ENCODE measurements around the gene UBE3C.

Gene UBE3C

DNA sequence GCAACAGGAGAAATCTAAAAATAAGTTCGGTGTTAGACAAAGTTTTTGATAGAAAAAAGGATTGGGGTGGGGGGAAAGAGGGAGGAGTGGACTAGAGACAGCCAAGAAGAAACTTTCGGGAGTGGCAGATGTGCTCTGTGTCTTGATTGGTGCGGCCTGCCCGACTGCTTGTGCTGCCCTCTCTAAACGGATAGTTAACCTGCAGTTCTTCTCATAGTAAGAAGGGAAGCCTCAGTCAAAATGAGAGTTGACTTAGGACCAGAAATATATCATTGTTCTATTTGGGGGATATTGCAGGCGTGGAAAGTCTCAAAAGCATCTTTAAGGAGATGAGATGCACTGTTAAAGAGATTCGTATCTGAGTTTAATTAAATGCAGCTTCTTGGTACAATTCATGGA lies 39.3 kb downstream of the UBE3C start:
- no peak for DNase-seq (ENCODE audit: low spot score)

DNA sequence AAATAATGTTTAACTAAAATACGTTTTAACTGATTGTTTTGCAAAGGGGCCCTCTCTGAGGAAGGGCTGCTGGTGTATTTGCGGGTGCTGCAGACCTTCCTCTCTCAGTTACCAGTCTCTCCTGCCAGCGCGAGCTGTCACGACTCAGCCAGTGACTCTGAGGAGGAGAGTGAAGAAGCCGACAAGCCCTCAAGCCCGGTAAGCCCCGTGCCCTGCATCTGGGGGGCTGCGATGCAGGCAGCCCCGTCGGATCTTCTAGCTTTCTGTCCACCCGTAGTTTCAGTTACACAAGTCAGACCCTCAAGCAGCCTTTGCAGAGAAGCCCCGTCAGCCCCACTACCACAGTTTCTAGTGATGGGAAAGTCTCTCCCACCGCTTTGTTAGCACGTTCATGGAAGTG lies 45.1 kb downstream of the UBE3C start:
- DNase-seq (ENCODE audit: low spot score): no peak

DNA sequence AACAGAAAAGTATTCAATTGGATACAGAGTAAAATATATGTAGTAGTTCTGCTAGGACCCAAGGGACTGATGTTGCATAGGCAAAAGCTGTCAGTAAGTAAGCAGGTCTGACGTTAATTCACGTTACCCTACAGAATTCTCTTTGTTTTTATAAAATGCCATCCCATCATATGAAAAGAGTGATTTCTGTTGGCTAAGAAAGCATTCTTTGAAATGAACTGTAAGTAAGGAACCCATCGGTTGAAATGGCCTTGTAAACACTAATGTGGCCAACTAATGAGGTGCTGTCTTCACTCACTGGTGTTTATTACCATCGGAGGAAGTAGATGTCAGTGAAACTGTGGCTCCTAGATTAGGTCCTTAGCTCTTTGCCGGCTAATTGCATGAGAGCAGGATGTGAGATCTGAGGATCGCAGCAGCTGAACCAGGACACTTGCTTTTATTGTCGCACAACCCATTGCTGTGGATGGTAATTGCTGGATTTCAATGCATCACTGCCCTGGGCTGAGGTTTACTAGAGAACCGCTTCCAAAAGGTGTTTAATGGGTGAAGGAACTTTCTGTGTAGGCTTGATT lies 49.5 kb downstream of the UBE3C start:
- no peak for DNase-seq (ENCODE audit: low spot score)

DNA sequence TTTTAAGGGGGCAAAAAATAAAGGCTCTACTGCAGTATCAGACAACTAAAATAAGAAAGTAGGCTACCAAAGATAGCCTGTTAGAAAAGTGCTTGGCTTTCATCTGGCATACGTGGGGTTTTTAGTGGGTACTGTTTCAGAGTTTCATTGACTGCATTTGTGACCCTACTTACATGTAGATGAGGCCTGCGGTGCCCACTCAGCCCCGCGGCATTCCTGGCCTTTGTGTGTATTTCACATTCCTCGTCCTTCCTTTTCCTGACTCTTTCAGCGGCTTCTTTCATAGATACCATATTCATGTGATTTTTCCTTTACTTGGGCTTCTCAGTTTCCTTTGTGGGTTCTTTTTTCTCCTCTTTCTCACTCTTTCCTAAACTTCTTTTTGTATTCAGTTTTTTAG lies 50.7 kb downstream of the UBE3C start:
- peak; percentile 42 for DNase-seq (ENCODE audit: low spot score)

DNA sequence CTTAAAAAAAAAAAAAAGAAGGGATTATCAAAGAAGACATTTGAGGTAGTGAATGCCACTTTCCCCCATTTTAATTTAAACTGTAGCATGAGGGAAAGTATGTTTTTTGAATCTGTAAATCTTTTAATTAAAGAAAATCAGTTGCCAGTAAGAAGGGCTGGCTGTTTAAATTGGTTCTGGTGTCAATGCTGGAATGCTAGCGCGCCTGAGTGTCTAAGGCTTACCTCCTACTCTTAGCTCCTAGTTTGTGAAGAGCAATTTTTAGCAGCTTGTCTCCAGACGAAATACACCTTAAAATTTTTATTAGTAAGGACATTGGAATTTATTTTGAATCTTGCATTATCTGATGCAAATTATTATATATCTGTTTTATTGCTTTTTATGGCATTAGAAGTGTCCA lies 54.1 kb downstream of the UBE3C start:
- no peak for DNase-seq (ENCODE audit: low spot score)

DNA sequence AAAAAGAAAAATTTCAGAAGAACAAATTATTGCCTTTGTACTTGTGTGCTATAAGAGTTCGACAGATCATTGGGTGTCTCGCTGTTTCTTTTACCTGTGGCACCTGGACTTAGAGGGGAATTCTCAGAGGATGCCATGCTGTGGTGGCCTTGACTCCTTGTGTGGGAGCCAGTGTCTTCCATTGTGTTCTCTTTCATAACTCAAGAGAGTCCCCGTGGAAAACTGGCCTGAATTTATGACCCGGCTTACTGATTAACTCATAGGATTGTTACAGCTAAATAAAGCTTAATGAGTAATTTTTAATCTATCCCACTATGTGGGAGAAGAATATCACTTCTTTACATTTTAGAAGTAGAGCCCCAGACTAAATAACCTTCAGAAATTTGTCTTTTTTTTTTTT lies 54.5 kb downstream of the UBE3C start:
- DNase-seq (ENCODE audit: low spot score): no peak

DNA sequence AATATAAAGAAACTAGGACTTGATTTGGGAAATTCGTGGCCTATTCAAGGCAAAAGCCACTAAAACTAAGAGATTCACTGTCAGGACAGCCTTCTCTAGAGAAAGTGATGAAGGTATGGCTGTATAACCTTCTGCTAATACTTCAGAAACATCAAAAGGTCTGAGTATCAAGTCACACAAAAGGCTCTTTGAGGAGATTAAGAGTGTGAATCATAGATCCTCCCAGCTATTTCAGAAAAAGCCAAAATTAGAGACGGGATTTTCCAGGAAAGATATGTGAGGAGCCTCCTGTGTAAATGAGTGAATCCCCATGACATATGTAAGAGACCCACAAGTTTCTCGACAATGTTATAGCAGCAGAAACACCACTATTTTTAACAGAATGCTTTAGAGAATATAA lies 56.2 kb downstream of the UBE3C start:
- no peak for DNase-seq (ENCODE audit: low spot score)

DNA sequence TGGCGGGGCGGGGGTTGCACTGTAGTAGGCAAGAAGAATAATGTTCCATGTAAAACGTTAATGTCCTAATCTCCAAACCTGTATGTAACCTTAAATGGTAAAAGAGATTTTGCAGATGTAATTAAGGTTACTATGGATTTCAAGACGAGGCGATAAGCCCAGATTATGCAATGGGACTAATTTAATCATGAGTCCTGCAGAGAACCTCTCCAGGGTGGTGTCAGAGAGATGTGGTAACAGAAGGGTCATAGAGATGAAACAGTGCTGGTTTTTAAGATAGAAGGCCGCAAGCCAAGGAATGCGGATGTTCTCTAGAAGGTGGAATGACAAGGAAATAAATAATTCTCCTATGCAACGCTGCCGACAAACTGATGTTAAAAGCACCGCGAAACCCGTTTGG lies 57.1 kb downstream of the UBE3C start:
- no peak for DNase-seq (ENCODE audit: low spot score)

DNA sequence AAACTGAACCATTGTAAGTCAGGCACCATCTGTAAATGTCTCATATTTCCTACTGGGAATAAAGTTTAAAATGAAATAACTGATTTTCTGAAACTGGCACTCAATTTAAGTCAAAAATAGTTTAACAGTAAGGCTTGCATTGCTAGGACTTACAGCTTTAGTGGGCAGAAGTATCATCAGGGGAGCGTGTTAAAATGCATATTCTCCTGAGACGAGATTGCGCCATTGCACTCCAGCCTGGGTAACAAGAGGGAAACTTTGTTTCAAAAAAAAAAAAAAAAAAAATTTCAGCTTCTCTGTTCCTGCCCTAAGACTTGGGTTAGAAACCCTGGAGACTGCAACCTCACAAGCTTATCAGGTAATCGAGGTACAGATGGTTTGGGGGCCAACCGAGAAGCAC lies 65.4 kb downstream of the UBE3C start:
- no peak for DNase-seq (ENCODE audit: low spot score)

DNA sequence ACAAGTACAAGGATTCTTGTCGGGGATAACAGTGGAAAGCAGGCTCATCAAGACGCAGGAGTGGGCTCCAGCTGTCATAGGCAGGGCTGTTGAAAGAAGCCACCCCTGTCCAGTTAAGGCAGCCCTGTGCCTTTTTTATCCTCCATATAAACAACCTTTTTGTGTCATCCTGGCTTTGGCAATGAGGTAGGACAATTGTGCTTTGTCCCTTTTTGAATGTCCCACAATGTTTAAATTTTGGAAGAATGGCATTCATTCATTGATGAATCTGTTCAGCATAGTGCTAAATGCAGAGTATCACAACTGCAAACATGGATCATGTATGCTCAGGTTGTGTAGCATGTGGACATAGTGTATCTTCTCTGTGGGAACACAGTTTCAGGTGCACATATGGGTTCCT lies 66.7 kb downstream of the UBE3C start:
- DNase-seq (ENCODE audit: low spot score): no peak

DNA sequence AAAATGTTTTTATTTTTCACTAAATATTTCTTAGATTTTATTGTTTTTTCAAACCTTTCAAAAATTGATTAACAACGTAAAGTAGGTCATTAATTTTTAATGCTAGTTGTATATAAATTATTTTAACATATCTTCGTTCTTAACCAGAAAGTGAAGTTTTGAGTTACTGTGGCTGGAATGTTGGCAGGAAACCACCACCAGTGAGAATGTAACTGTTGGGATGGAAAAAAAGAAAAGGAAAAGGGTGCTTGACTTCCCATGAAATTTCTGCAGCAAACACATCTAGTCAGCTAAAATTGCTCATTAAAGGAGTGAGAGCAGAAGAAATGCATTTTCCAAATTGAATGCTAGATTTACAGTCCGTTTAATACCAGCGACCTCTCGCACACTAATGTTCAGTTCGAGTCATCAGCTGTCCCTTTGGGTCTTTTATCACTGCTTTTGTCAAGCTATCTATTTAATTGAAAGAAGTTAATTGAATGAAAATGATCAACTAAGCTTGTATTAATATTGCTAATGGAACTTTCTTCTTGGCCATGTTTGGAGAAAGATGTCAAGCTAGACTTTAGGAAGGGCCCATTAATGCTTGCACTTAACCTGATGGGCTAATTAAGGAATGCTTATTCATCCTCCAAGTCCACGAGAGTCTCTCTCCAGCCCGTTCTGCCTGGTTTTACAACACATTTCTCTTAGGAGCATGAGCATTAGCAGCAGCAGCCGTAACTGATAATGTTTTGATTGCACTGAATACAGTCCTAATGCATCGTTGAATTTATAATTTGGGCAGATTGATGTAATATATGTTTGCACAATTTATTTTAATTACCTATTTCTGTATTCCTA lies 70.1 kb downstream of the UBE3C start:
- DNase-seq (ENCODE audit: low spot score): no peak

DNA sequence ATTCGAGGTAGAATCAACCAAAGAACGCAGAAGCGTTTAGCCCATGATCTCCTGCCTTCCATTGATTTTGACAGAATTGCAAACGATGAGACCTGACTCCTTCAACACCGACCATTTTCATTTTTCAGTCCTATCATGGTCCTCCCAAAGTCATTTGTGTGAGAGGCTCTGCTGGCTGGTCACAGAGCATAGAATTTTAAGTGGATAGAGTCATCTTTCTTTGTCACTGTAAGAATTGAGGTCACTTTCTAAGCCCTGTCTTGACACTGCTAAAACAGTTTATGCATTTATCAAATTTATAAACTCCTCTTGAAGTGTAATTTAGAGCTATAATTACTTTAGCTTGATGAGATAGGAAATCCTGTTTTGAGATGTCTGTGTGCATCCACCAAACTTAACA lies 72.0 kb downstream of the UBE3C start:
- DNase-seq (ENCODE audit: low spot score): no peak

DNA sequence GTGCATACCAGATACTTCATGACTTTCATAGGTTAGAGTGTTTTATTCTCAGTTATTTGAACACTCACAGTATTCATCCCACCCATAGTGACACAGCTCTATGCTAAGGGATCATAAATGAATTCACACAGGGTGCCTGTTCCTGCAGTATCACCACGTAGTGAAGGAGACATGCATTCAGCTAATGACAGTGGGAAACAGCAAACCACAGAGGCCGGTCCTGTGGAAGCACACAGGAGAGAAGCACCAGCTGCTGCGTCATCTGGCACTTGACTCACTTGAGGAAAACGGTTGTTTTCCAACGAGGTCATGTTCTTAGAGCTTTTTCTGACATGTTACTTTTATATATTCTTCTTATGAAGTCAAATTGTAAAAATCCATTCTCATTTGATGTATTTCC lies 73.0 kb downstream of the UBE3C start:
- DNase-seq (ENCODE audit: low spot score): no peak

DNA sequence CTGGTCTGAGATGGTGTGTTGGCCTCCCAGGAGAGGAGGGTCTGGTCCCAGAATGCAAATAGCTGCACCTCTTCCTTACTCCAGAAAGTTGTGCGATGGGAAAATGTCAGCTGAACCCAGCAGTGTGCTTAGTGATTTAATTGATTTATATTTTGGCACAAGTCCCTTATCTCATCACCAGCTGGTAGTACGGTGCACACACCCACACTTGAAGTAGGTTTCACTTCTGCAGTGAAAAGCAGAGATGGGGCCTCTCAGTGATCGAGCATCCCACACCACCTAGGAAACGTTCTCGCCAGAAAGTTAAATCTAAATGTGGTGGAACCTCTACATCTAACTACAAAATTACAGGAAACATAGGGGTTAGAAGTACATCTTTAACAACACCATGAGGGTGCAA lies 80.4 kb downstream of the UBE3C start:
- DNase-seq (ENCODE audit: low spot score): no peak

DNA sequence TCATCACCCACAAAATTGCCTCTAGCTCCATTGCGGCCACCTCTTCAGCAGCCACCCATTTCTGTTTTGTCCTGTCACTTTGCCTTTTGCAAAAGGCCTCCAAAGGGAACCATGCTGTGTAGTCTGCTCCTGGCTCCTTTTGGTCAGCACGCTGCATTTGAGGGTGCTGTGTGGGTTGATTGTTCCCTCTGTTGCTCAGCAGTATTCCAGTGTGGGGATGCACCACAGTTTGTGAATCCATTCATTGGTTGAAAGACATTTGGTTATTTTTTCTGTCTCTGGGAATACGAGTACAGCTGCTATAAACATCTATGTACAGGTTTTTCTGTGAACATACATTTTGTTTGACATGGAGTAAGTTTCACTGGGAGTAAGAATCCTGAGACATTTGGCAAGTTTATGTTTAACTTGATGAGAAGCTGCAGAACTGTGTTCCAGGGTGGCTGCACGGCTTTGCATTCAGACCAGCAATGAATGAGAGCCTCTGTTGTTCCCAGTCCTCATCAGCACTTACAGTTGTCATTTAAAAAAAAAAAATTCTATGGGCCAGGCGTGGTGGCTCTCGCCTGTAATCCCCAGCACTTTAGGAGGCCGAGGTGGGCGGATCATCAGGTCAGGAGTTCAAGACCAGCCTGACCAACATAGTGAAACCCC lies 82.3 kb downstream of the UBE3C start:
- DNase-seq (ENCODE audit: low spot score): no peak

DNA sequence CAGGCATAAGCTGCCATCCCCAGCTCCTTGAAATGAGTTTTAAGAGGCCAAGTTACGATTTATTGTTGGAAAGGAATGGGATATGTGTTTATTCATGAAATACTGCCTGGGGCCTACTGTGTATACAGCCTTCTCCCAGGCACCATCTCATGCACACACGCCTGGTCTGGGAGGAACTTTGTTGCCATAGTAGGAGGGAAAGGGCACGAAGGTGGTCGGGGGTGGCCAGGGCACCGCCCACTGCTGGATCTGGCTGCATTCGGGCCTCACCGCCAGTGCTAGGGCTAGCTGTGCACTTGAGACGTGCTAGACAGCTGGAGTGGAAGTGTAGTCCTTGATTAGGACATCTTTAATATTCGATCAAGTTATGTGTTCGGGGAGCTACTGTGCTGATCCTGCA lies 84.0 kb downstream of the UBE3C start:
- no peak for DNase-seq (ENCODE audit: low spot score)

DNA sequence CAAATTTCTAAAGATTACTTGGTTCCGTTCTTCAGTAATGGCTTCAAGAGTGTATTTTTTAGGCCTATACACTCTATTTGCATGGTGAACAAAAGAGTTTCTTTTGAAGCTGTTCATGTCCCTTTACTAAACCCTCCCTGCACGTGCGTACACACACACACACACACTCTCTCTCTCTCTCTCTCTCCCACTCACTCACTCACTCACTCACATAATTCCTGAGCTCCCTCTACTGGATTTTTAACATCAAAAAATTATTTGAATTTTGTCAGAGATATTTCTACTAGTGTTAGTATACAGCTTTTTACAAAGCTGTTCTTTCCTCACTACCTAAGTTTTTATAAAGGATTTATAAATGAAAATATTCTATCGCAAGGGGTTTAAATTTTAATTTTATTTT lies 85.9 kb downstream of the UBE3C start:
- no peak for DNase-seq (ENCODE audit: low spot score)

DNA sequence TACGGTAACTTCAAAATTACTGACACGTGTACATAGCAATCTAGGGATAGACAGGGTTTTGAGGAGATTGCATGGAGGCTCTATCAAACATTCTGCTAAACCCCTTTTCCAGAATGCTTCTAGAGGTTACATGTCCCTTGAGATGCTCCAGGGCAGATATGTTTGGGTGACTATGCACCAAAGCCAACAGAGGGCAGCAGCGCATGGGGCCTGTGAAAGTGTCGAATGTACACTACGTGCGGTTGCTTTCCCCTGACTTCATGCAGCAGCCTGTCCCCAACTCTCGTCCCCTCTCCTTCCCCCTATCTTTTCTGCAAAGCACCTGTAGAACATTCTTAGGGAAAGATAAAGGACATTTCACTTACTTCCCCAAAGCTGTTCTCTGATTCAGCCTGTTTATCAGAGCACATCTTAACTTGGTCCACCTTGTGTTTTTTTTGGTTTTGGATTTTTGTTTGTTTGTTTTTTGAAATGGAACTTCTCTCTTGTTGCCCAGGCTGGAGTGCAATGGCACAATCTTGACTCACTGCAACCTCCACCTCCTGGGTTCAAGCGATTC lies 90.2 kb downstream of the UBE3C start:
- peak; percentile 55 for DNase-seq (ENCODE audit: low spot score)

DNA sequence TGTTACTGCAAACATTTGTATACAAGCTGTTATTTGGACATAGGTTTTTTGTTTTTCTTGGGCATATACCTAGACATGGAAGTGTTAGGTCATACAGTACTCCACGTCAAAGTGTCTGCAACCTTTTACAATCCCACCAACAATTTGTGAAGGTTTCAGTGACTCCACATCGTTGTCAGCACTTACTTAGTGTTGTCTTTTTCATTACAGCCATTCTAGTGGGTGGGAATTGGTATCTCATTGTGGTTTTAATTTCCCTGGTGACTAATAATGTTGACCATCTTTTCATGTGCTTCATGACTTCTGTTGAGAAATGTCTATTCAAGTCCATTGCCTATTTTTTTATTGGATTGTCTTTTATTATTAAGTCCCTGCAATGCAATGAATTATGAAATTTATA lies 95.0 kb downstream of the UBE3C start:
- DNase-seq (ENCODE audit: low spot score): no peak

DNA sequence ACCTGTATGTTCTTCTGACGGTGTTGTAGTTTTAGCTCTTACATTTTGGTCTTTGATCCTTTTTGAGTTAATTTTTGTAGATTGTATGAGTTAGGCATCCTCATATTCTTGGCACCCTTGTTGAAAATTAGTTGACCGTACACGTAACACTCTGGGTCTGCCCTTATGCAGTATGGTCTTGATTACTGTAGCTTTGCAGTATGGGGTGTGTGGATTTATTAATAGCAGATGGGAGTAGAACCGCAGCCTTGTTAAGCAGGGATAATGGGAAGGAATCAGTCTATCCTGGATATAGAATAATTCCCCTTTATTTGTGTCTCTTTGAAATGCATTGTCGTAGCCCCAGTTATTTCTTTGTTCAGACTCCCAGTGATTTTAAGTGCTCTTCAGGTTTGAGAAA lies 95.5 kb downstream of the UBE3C start:
- DNase-seq (ENCODE audit: low spot score): no peak

DNA sequence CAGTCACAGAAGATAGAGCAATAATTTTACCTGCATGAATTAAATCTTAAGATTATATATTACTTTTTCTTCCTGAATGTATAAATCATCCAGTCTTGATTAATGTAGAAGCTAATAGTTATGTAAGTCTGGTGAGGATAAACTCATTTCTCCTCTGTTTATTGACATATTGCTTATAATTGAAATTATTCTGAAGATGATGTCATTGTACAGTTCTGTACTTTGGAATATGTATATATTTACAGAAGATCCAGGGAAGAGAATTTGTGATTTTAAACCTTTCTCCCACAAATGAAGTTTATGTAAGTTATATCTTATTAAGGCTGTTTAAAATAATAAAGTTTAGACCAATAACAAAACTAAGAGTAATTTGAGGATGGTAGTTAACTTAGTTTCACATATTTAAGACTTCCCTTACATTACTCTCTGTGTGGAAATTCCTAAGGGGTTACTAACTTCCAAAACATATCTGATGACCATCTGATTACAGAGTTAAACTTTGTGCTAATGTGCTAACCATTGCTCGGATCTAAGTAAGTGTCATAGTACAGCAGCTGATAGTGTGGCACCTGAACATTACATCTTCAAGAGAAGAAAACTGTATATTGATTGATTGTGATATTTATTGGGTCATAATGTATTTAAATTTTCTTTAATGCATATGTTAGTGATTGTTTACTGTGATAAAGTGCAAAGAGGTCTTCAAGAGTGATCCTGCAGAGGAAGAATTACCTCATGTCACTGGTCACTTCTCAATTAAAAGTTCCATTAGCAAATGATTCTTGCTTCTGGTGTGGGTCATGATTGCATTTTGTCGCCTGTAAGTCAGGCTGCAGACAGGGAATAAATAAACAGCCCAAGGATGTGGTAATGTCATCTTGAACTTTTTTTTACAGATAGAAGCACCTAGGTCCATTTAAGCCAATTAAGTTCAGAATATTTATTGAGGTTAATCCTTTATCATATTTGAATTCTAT lies 96.9 kb downstream of the UBE3C start:
- DNase-seq (ENCODE audit: low spot score): no peak

DNA sequence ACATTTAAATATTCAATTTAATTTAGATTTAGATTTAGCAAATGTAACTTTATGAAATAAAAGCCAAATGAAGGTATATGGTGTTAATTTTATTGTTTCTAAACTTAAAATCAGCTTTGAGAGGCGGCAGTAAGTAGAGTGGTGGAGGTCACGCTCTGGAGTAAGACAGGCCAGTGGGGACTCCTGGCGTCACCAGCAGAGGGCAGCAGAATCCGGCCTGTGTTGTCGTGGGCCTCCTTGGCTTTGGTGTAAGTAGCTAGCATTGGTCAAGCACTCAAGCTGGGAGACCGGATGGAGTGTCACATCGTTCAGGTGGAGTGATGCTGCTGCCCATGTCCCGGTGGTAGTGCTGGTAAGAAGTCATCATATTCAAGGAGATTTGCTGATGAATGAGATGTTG lies 99.4 kb downstream of the UBE3C start:
- peak; percentile 38 for DNase-seq (ENCODE audit: low spot score)

Data from iPS-NIHi11 (cell line).